Breast epithelium (tissue), 4 donors: ENCODE results near the gene DOP1B. TPM values are rescaled to one million over a fixed set of nuclear protein-coding genes. Genes with fewer than 3 reads are reported as not detected.

Source experiments
- DNase-seq, 2 donors: peaks; one replicate each; pipeline ENCODE4 v3.0.0-alpha.2; 2019; ENCODE audit warnings: low spot score in 2 of 2
- H3K27ac ChIP-seq, 2 donors: fragments of 200-600 bp; sonication (generic) in 1 of 2; one replicate each; pipeline ENCODE4 v1.5.1; 2016 to 2019; ENCODE audit warnings: mild to moderate bottlenecking in 1 of 2
- H3K27me3 ChIP-seq, 2 donors: fragments of 200-600 bp; sonication (generic) in 1 of 2; one replicate each; pipeline versions ENCODE4 v1.5.1 to v1.6.0; 2017 to 2019; ENCODE audit warnings: control low read depth in 1 of 2, mild to moderate bottlenecking in 1 of 2
- H3K36me3 ChIP-seq: fragments of 200-600 bp; one replicate; pipeline ENCODE4 v1.5.1; 2019
- H3K4me1 ChIP-seq, 2 donors: fragments of 200-600 bp; sonication (generic); one replicate each; pipeline ENCODE4 v1.5.1; 2016 to 2019; ENCODE audit warnings: control low read depth in 1 of 2
- H3K4me3 ChIP-seq, 3 donors: fragments of 200-600 bp; sonication (generic); 1 replicate in 2 of 3; 2 replicates in 1 of 3; pipeline ENCODE4 v1.5.1; 2016 to 2019; ENCODE audit warnings: mild to moderate bottlenecking in 3 of 3, moderate library complexity in 2 of 3
- H3K9me3 ChIP-seq, 2 donors: fragments of 200-600 bp; sonication (generic) in 1 of 2; one replicate each; pipeline ENCODE4 v1.5.1; 2016 to 2019; ENCODE audit warnings: control low read depth in 1 of 2
- CTCF ChIP-seq, 3 donors: fragments of 450-650 bp; IDR thresholded peaks; one replicate each; pipeline ENCODE4 v1.5.1; 2016 to 2017; ENCODE audit warnings: antibody characterized with exemption in 3 of 3, mild to moderate bottlenecking in 3 of 3, moderate library complexity in 3 of 3
- POLR2A ChIP-seq: fragments of 450-650 bp; IDR thresholded peaks from one replicate; pipeline ENCODE4 v1.6.1; 2016; ENCODE audit warnings: antibody characterized with exemption, mild to moderate bottlenecking, moderate library complexity
- POLR2AphosphoS5 ChIP-seq, 3 donors: sonication (generic); formaldehyde crosslinking; IDR thresholded peaks; one replicate each; pipeline ENCODE4 v1.6.1; 2017; ENCODE audit warnings: antibody characterized with exemption in 3 of 3
- intact Hi-C: fragments of 100-400 bp; cut with DNase I; formaldehyde crosslinking; loops from one replicate; pipeline ENCODE4 v1.15.1; 2023; ENCODE audit warnings: low total_unique reads
- total RNA-seq, 3 donors: library from RNA; depleted of rRNA; stranded (reverse); fragments of >200 nt; gene quantifications; one replicate each; pipeline ENCODE4 v1.1.0, GENCODE V29; 2016

DOP1B gene
- 10 to 100 TPM; 11.5 to 21.4 (median 19.7) TPM for total RNA-seq

- H3K9me3 ChIP-seq, result no peaks in the 10 kb centered on the region
- no peaks in the 10 kb centered on the region for H3K36me3 ChIP-seq
- TF ChIP-seq POLR2A (peak; percentile 18), CTCF (IDR thresholded peaks at IDR 0.05) (no peak), POLR2AphosphoS5 (IDR thresholded peaks at IDR 0.05) (peak in 1 of 3 donors; percentile 52)
- no peaks in the 10 kb centered on the region for H3K4me1 ChIP-seq
- peak within 1 kb of the TSS; percentile 92 for H3K27ac ChIP-seq
- no peaks in the 10 kb centered on the region for H3K27me3 ChIP-seq
- DNase-seq, result no peak
- intact Hi-C loops, result no loop called here
- H3K4me3 ChIP-seq, result peak within 1 kb of the TSS; percentile 89 to 95 (median 94)
Measured at GRCh38 chr21:36156815-36157670, at the start of gene DOP1B. TSS of gene DOP1B (plus strand) at chr21:36156824. CDS start at chr21:36164734, 7,910 bp downstream.

GRCh38 chr21:36109868-36110267 is 46.8 kb upstream of the DOP1B start:
- no peaks in the 10 kb centered on the region for H3K9me3 ChIP-seq
- no peaks in the 10 kb centered on the region for H3K36me3 ChIP-seq
- intact Hi-C loops, result no loop called here
- no peaks in the 10 kb centered on the region for H3K4me1 ChIP-seq
- no peak overlapping the region for H3K4me3 ChIP-seq
- no peak overlapping the region for H3K27ac ChIP-seq
- no peaks in the 10 kb centered on the region for H3K27me3 ChIP-seq
- TF ChIP-seq POLR2AphosphoS5 (IDR thresholded peaks at IDR 0.05), result no peak
- TF ChIP-seq CTCF (IDR thresholded peaks at IDR 0.05), result no peak
- TF ChIP-seq POLR2A, result no peak
- no peak for DNase-seq

- TF ChIP-seq CTCF (IDR thresholded peaks at IDR 0.05) (no peak), POLR2AphosphoS5 (IDR thresholded peaks at IDR 0.05) (no peak), POLR2A (no peak)
- intact Hi-C loops, result no loop called here
- Histone ChIP-seq H3K36me3 (no peaks in the 10 kb centered on the region), H3K4me1 (no peaks in the 10 kb centered on the region), H3K4me3 (no peak overlapping the region), H3K27me3 (no peaks in the 10 kb centered on the region), H3K27ac (no peak overlapping the region), H3K9me3 (no peaks in the 10 kb centered on the region)
- no peak for DNase-seq
Measured at GRCh38 chr21:36111238-36111637, 45.4 kb upstream of the DOP1B start.

GRCh38 chr21:36113647-36114428 is 42.8 kb upstream of the DOP1B start:
- H3K4me3 ChIP-seq, result peak overlapping the region in 1 of 3 donors; percentile 51
- no peaks in the 10 kb centered on the region for H3K36me3 ChIP-seq
- peak in 1 of 2 donors; percentile 62 for DNase-seq
- H3K4me1 ChIP-seq, result no peaks in the 10 kb centered on the region
- intact Hi-C loops, result no loop called here
- H3K9me3 ChIP-seq, result peaks cover 0 to 5% of the 10 kb centered on the region in 2 donors
- peak overlapping the region in 1 of 2 donors; percentile 66 for H3K27ac ChIP-seq
- TF ChIP-seq CTCF (IDR thresholded peaks at IDR 0.05) (no peak), POLR2A (no peak), POLR2AphosphoS5 (IDR thresholded peaks at IDR 0.05) (no peak)
- H3K27me3 ChIP-seq, result no peaks in the 10 kb centered on the region
